K562 (cell line): Measurements from ENCODE around the gene DARS2. TPM values are rescaled to one million over a fixed set of nuclear protein-coding genes. Genes with fewer than 3 reads are reported as not detected.
"Not testable (repeated sequence)": the region's sequence is repeated elsewhere in the genome, so short reads cannot be mapped to it uniquely, and the experiment has no call there.

Experiments used
- ATAC-seq: fragments of 200-7000 bp; cut with Tn5 transposase; 3 replicates; pipeline ENCODE4 v1.9.1; 2020; ENCODE audit warnings: moderate library complexity
- BruUV-seq: library from RNA; stranded (reverse); fragments of 400-500 nt; replicated peaks from 2 replicates; lab custom pipeline; 2021; lab: Mats Ljungman, UMichigan
- CTCF ChIA-PET: fragments of 300-600 bp; formaldehyde crosslinking; extraction: SDS; loops from one replicate; lab custom pipeline; 2021; ENCODE audit warnings: low intra/inter-chr PET ratio; lab: Yijun Ruan, JAX
- POLR2A ChIA-PET: fragments of 300-600, 350-650 bp; sonication (Branson Sonifier 250); formaldehyde crosslinking; extraction: SDS; loops from one replicate; lab custom pipeline; 2021; ENCODE audit warnings: antibody characterized with exemption, inconsistent platforms; lab: Yijun Ruan, JAX
- DNase-seq, 4 experiments: peaks; one replicate each; pipeline versions ENCODE4 v3.0.0 to v3.0.0-alpha.2; 2011 to 2018; ENCODE audit warnings: low spot score in 3 of 4, mixed read lengths in 3 of 4; ENCODE audit errors: extremely low read depth in 1 of 4
- FAIRE-seq: peaks from 2 replicates; lab custom pipeline; 2011; peaks lifted over from hg19 to GRCh38; lab: Jason Lieb, UNC
- H2AFZ ChIP-seq: 2 replicates; pipeline ENCODE4 v1.6.0; 2011; ENCODE audit warnings: low read depth, low read length, control low read depth, inconsistent platforms
- H3K27ac ChIP-seq: fragments of 200-600 bp; 3 replicates; pipeline ENCODE4 v1.8.0; 2011; ENCODE audit warnings: low read depth, mild to moderate bottlenecking, control low read depth, inconsistent platforms, low read length, moderate library complexity, mixed read lengths; ENCODE audit errors: extremely low read depth
- H3K27me3 ChIP-seq, 2 experiments: fragments of 300-600 bp in 1 of 2; 2 replicates in 1 of 2; 3 replicates in 1 of 2; pipeline versions ENCODE4 v1.6.0 to v1.8.0; 2011; ENCODE audit warnings: inconsistent platforms in 2 of 2, low read length in 2 of 2, mild to moderate bottlenecking in 1 of 2, mixed read lengths in 1 of 2, moderate library complexity in 1 of 2; ENCODE audit not compliant: control insufficient read depth in 2 of 2, insufficient read depth in 2 of 2
- H3K36me3 ChIP-seq: fragments of 300-600 bp; 3 replicates; pipeline ENCODE4 v1.8.0; 2011; ENCODE audit warnings: mild to moderate bottlenecking, low read length, inconsistent platforms; ENCODE audit not compliant: control insufficient read depth, insufficient read depth
- H3K4me1 ChIP-seq, 2 experiments: fragments of 200-600 bp in 1 of 2; replicated peaks in 1 of 2; 2 replicates in 1 of 2; 3 replicates in 1 of 2; pipeline versions ENCODE4 v1.5.1 to v1.8.0; 2011; ENCODE audit warnings: inconsistent platforms in 2 of 2, low read length in 2 of 2, mild to moderate bottlenecking in 1 of 2, mixed read lengths in 1 of 2, moderate library complexity in 1 of 2; ENCODE audit not compliant: control insufficient read depth in 2 of 2, insufficient read depth in 2 of 2
- H3K4me2 ChIP-seq: 2 replicates; pipeline ENCODE4 v1.6.1; 2011; ENCODE audit warnings: low read length, control low read depth, inconsistent platforms, mixed read lengths; ENCODE audit not compliant: insufficient read depth
- H3K4me3 ChIP-seq: fragments of 200-600 bp; sonication (generic), shearing (Covaris generic); 2 replicates; pipeline ENCODE4 v1.5.1; 2016; ENCODE audit warnings: control low read depth, inconsistent platforms
- H3K79me2 ChIP-seq: fragments of 200-600 bp; 3 replicates; pipeline ENCODE4 v1.8.0; 2011; ENCODE audit warnings: low read length, inconsistent platforms; ENCODE audit not compliant: control insufficient read depth, insufficient read depth
- H3K9ac ChIP-seq, 2 experiments: 2 replicates each; pipeline versions ENCODE4 v1.6.0 to v1.6.1; 2011; ENCODE audit warnings: low read depth in 2 of 2, low read length in 2 of 2, control low read depth in 1 of 2, inconsistent platforms in 1 of 2, mild to moderate bottlenecking in 1 of 2, mixed read lengths in 1 of 2; ENCODE audit not compliant: insufficient read depth in 1 of 2
- H3K9me1 ChIP-seq: one replicate; pipeline ENCODE4 v1.6.0; 2011; ENCODE audit warnings: inconsistent platforms, mild to moderate bottlenecking, low read length, moderate library complexity; ENCODE audit not compliant: control insufficient read depth, insufficient read depth
- H3K9me3 ChIP-seq: replicated peaks from 2 replicates; pipeline ENCODE4 v1.5.1; 2011; ENCODE audit warnings: low read depth, low read length, inconsistent platforms; ENCODE audit not compliant: control insufficient read depth, insufficient read depth
- H4K20me1 ChIP-seq: replicated peaks from 2 replicates; pipeline ENCODE4 v1.6.1; 2011; ENCODE audit warnings: low read length, inconsistent platforms, mixed read lengths; ENCODE audit not compliant: control insufficient read depth, insufficient read depth
- C11orf30 ChIP-seq: fragments of 450-650 bp; IDR thresholded peaks from 2 replicates; pipeline ENCODE4 v1.6.1; 2016; ENCODE audit warnings: low read depth, mild to moderate bottlenecking
- FIP1L1 ChIP-seq: fragments of 200-400 bp; formaldehyde crosslinking; IDR thresholded peaks from 2 replicates; pipeline ENCODE4 v1.6.1; 2018; ENCODE audit warnings: mild to moderate bottlenecking, low read depth, low read length; ENCODE audit not compliant: poor library complexity, severe bottlenecking
- MAFG ChIP-seq: fragments of 450-650 bp; conservative IDR thresholded peaks from 2 replicates; pipeline ENCODE4 v1.6.1; 2016; ENCODE audit warnings: missing genetic modification characterization, missing compliant biosample characterization
- MYNN ChIP-seq, 2 experiments: sonication (generic); formaldehyde crosslinking in 1 of 2; IDR thresholded peaks; 2 replicates each; pipeline versions ENCODE4 v1.5.0 to v1.6.1; 2016 to 2020; ENCODE audit warnings: antibody characterized with exemption in 1 of 2, missing genetic modification reagents in 1 of 2
- PCBP2 ChIP-seq: fragments of 200-400 bp; formaldehyde crosslinking; IDR thresholded peaks from 2 replicates; pipeline ENCODE4 v1.6.1; 2018; ENCODE audit warnings: low read length, low read depth, mild to moderate bottlenecking, moderate library complexity; ENCODE audit not compliant: poor library complexity, severe bottlenecking
- ZNF316 ChIP-seq: fragments of 450-650 bp; IDR thresholded peaks from 2 replicates; pipeline ENCODE4 v1.6.1; 2016
- ZNF695 ChIP-seq: fragments of 450-650 bp; formaldehyde crosslinking; IDR thresholded peaks from 2 replicates; pipeline ENCODE4 v1.4.0; 2020; ENCODE audit warnings: mild to moderate bottlenecking, moderate library complexity
- WGBS: fragments of 100-300 bp; shearing (Covaris generic); methylation state at CpG from one replicate; pipeline ENCODE4 v1.1.6; 2016; ENCODE audit warnings: low coverage, mixed read lengths; ENCODE audit not compliant: insufficient coverage; ENCODE audit errors: missing lambda C conversion rate; 5-methylcytosine and 5-hydroxymethylcytosine counted together
- in situ Hi-C: fragments of 300-500 bp; cut with MboI; formaldehyde crosslinking; loops from 4 replicates; pipeline ENCODE4 v1.15.0; 2018; ENCODE audit warnings: inconsistent platforms, mixed read lengths
- intact Hi-C: fragments of 100-400 bp; cut with micrococcal nuclease; formaldehyde crosslinking; loops from 2 replicates; pipeline ENCODE4 v1.14.2; 2022
- polyA plus RNA-seq, 8 experiments: library from polyadenylated mRNA; depleted of rRNA in 4 of 8; stranded (reverse) in 5 of 8; unstranded in 3 of 8; fragments of >200 nt; fragmentation: Nextera tagmentation in 2 of 8; fragmentation: Illumina TruSeq in 1 of 8; extraction: Ambion mirVana in 2 of 8; extraction: Trizol in 1 of 8; gene quantifications; 2 replicates each; pipeline versions ENCODE4 v1.2.1 to v1.2.3, GENCODE V29; 2011 to 2014; ENCODE audit warnings: inconsistent platforms in 1 of 8, missing spikeins in 1 of 8
- total RNA-seq, 7 experiments: library from RNA; depleted of rRNA in 6 of 7; stranded (reverse); fragments of >200 nt in 6 of 7; fragmentation: Illumina TruSeq in 2 of 7; extraction: Trizol in 2 of 7; gene quantifications; 2 replicates each; pipeline versions ENCODE4 v1.2.1 to v1.2.3, GENCODE V29; 2011 to 2021; ENCODE audit warnings: low replicate concordance in 1 of 7

Gene DARS2
- total and polyA plus RNA-seq, 9 of the 15 experiments (the other 6 are each of a cell fraction or from before 2014, with no cell fraction given) = 36.4 to 96.7 (median 68.6) TPM

- ChIA-PET POLR2A (interaction anchor here (0.7 to 1.1 kb wide), 4 partner anchors 9 to 376 kb away, joined by 3 read pairs; partner anchors contain the start of gene DARS2), CTCF (no interaction called here)
- ATAC-seq = no peak
- Histone ChIP-seq H4K20me1 (no peaks in the 10 kb centered on the region), H3K4me3 (no peak overlapping the region), H3K27ac (no peak overlapping the region), H3K4me1 (no peaks in the 10 kb centered on the region), H3K9ac (no peak overlapping the region), H3K79me2 (no peaks in the 10 kb centered on the region; the same call in 2 of the 3 replicates), H3K36me3 (peaks cover 55% of the 10 kb centered on the region; the same call in 2 of the 3 replicates), H3K9me1 (no peaks in the 10 kb centered on the region), H2AFZ (no peak overlapping the region), H3K4me2 (no peak overlapping the region), H3K9me3 (no peaks in the 10 kb centered on the region), H3K27me3 (no peaks in the 10 kb centered on the region)
- intact Hi-C loops (no loop called here), in situ Hi-C loops (no loop called here)
- no peak for DNase-seq
- FAIRE-seq = no peak
- BruUV-seq = no TSS peak
- TF ChIP-seq PCBP2 = no peak
- no peak for TF ChIP-seq ZNF695 (CRISPR knock-in tag)
- no peak for TF ChIP-seq MYNN (IDR thresholded peaks at IDR 0.05)
- TF ChIP-seq MYNN (CRISPR knock-in tag; IDR thresholded peaks at IDR 0.05) = no peak
- TF ChIP-seq FIP1L1 = no peak
Observed at GRCh38 chr1:173798078-173798477, 26.4 kb upstream of the DARS2 start.

GRCh38 chr1:173799995-173800394 is 24.5 kb upstream of the DARS2 start:
- H3K4me1 ChIP-seq, POLR2A ChIA-PET, H3K9me1 ChIP-seq, CTCF ChIA-PET, H3K27me3 ChIP-seq, ATAC-seq, FAIRE-seq, H3K79me2 ChIP-seq, H3K4me3 ChIP-seq, H3K27ac ChIP-seq, H3K4me2 ChIP-seq, H3K9me3 ChIP-seq, H2AFZ ChIP-seq, H4K20me1 ChIP-seq, intact Hi-C loops, DNase-seq, H3K9ac ChIP-seq: not testable (repeated sequence)
- BruUV-seq = TSS peak; percentile 17
- 100% methylated on average over 1 of the region's 1 CpG for WGBS
- in situ Hi-C loops = loop anchor here (25.0 kb wide), 1 partner anchor 937 kb away; no protein-coding TSS in a partner anchor
- peak; percentile 63; the same call in 1 of the 2 replicates for TF ChIP-seq C11orf30
- peak; percentile 74 for TF ChIP-seq ZNF316
- TF ChIP-seq MAFG = 0 out of 2 replicates have a peak, but pooled peaks have one; percentile 25
- peaks cover 61% of the 10 kb centered on the region; the same call in 2 of the 3 replicates for H3K36me3 ChIP-seq
